GM21786 (cell line): ENCODE data around the gene NDE1.
A peak's percentile ranks its signal among the peaks of the same experiment; 100 is the strongest.
"Not testable (repeated sequence)": the region's sequence is repeated elsewhere in the genome, so short reads cannot be mapped to it uniquely, and the experiment has no call there.

Experiments
- ATAC-seq: cut with Tn5 transposase; IDR thresholded peaks from one replicate; pipeline ENCODE4 v1.9.1; 2021; ENCODE audit not compliant: unreplicated experiment

The NDE1 gene

DNA sequence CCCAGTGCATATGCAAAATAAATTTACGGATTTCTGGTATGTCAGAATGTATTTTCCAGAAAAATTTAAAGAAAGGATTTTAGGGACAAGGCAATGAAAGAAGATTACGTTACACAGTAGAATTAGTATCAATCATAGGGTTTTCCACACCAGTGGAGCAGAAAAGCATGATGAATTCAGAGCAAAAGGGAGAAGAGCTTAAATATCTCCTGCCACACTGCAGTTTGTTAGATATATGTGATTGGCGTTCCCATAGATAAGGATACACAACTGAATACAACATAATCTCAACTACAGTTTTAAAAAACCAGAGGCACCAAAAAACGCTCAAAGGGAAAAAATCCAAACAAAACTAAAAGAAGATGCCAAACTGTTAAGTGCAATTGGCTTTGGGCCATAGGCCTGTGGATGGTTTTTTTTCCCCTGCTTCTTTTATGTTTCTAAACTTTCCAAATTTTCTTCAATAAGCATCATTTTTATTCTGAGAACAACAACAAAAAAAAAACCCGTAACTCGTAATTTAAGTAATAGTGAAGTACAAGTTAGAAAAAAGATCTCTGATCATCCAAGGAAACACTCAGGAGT is 29.3 kb upstream of the NDE1 start:
- no peak for ATAC-seq

DNA sequence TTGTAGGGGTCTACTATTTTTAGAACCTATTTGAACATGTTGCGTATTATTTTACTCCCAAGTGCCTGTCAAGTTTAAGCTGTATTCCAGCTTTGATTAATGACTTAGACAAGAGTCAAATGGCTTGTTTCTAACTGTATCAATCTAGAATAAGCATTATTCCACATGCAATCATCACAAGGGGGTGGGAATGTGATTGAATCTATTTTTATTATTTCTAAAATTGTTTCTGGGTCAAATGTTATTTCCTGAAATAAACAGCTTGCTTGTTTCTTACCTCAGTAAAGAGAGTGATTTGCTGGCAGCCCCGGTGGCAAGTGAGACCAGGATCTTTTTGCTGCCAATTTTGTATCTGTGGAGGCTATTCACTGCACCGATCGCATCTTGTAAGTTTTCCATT is 28.6 kb upstream of the NDE1 start:
- ATAC-seq: no peak

DNA sequence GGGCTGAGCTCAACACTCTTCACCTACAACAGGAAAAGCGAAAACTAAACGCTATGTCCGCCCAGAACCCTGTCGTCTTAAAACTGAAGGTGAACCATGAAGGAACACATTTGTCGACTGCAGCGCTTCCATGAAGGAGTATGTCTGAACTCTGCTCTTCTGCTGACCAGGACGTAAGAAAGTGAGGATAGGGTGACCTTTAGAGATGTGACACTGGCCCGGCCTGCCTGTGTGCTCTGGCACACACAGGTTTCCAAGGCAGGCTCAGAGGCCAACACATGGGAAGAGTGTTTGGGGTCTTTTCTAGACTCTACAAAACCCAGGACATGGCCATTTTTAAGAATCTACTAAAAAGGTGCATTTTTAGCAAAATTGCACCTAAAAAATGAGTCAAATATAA is 28.2 kb upstream of the NDE1 start:
- ATAC-seq: no peak

DNA sequence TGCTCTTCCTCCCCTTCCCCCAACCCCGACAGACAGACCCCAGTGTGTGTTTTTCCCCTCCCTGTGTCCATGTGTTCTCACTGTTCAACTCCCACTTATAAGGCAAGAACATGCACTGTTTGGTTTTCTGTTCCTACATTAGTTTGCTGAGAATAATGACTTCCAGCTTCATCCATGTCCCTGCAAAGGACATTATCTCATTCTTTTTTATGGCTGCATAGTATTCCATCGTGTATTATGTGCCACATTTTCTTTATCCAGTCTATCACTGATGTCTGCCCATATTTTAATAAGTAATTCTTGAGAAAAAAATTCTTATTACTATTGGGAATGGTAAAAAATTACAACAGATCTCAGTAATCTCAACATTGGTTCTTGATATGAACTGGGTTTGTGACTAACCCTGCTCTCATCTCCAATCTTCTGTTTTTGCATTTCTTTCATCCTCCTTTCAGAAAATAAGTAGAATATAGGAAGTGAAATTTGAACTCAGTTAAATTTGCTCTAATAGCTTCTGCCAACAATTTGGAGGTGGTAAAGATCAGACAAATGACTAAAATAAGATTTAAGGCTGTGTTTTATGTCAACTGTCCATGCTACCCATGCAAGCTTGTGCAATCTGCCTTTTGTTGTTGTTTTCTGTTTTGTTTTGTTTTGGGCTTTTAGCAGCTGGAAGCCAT is 18.2 kb upstream of the NDE1 start:
- no peak for ATAC-seq

DNA sequence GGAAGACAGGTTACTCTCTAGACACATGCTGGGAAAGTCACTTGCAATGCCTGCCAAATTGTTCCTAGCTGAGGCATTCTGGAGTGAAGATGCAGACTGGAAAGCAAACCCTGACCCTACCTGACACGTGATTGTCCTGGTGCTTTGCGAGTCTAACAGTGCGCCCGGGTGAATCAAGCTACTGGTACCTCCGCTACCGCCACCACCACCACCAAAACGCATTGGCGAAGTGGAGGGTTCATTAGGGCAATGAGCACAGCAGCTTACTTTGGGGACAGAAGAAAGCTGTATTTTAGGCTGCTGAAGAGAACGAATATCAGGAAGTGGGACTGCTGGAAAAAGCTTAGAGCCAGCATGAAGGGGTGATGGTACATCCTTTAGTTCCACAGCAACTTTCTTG is 14.1 kb upstream of the NDE1 start:
- ATAC-seq: no peak

DNA sequence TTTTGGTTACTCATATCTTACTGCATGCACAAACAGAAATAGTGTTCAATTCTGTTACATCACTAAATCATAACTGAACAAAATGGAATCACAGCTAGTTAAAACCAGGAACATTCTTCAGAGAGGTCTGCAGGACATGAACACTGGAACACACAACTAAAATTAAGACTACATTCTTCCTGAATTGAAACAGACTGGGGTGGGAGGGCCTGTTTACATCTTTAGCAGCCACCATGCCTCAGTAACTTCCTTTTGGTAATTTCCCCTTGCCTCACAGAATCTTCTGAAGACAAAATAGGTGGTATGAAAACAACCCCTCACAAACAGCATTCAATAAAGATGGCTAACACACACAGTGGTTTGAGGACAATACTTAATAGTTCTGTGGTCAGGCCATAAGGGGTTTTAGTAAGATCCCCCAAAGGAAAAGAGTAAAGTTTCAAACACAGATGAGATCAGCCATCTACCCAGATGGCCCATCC is 13.6 kb upstream of the NDE1 start:
- peak; percentile 40 for ATAC-seq

DNA sequence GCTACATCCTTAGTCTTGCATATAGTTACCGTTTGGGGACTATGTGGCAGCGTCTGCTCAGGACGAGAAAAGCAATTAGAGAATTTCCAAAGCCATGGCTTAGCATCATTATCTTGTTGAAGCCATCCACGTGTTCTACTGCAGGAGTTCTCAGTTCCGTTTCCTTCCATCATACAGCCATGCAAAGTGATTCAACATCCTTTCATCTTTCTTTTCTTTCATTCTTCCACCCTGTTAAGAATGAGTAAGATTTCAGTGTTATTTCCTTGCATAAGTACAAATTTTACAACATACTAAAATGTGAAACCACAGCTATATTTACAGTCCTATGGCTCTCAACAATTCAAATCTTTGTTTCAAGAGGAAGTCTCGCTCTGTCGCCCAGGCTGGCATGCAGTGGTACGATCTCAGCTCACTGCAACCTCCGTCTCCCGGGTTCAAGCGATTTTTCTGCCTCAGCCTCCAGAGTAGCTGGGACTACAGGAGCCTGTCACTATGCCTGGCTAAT is 10.9 kb upstream of the NDE1 start:
- ATAC-seq: peak; percentile 17

DNA sequence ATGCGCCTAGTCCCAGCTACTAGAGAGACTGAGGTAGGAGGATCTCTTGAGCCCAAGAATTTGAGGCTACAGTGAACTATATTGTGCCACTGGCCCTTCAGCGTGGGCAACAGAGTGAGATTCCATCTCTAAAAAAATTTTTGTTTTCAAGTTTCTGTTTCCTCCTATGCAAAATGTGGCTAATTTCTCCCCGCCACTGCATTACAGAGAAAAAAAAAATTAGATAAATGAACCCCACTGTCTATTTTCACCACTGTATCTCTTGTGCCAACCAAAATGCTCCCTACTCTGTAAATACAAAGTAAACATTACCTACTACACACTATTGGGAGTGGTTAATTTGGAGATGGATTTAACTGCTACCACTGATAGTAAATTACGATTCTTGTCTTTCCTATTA is 9.1 kb upstream of the NDE1 start:
- no peak for ATAC-seq

DNA sequence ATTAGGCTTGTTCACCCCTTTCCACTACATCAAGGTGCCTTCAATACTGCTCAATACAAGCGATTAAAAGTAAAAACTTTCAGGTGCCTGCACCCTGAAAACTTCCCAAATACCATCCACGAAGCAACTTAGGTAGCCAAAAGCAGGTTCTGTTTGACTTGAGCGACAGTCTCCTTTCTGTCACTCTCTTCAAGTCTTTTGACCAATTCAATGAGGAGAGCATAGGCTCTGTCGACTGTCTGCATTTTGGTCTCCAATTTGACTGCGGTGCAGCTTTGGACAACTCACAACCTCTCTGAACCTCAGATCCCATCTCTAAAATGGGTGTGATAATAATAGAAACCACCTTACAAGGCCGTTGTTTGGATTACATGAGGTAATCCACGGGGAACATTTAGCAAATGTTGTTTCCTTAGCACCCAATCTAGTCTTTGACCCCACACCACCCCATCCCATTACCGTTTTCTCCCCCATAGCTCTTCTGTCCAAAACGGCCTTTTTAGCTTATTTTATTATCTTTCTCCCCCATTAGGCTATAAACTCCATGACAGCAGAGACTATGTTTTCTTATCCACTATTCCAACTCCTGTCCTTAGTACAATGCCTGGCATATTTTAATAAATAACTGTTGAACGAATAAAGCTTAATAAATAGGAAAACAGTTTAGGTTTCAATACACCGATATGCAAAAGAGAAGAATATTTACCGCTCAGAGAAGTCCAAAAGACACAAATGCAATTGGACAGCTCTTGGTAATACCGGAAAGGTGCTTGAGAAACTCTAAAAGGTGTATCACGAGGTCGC is 8.1 kb upstream of the NDE1 start:
- no peak for ATAC-seq

DNA sequence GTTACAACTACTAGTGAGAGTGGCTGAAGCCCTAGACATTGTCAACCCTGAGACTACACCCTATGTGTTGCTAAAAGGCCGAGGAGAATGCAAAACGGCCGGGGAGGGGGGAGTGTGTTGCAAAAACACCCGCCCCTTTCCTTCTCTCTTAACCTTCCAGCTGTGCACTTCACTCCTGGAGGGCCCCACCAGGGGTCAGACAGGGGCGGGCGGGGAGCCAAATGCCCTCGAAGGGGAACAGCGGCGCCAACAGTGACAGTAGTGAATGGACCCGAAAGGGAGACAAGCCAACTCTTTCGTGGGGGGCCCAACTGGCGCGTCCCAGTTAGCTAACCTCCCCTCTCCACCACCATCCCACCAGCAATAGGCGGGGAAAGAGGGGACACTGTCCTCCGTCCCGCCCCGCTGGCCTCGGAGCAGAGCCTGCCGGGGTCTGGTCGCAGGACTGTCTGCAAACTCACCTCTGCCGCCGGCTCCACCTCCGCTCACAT is 7.4 kb upstream of the NDE1 start:
- peak; percentile 62 for ATAC-seq

DNA sequence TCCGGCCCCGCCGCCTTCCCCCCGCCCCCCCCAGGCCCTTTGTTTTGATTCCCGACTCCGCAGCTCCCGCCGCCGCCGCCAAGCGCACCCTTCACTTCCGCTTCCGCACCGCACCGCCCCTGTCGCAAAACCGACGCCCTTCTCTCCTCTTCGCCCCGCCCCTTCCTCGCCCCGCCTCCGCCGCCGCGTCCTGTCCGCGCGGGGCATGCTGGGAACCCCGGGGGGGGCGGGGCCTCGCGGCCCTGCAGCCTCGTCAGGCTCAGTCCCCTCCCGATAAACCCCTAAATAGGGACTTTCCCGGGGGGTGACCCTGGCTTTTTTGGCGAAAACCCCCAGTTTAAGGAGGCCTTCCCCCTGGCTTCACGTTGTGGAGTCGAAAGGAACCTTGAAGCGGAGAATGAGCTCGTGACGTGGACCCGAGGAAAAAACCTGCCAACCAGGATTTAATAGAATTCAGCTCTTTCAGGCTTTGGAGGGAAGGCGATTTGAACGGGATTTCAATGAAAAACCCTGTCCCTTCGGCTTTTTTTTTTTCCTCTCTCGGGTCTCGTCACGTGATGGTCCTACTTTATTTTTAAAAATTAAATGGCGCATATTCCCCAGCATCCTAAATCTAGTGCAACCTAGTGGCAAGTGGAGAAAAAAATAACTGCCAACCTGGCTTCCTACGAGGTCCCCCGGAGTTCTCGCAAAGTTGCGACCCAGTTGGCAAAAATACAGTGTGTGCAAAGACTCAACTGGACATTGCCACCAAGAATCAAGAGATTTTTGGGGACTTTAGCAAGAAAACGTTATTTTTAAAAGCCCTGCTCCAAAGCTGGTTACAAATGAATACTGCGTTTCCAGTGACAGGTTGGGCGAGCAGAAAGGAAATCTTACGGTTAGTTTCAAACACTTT is 6.7 kb upstream of the NDE1 start, which contains the start of gene MARF1:
TSS of gene MARF1 (minus strand) at position 107 of the 898 bp plus-strand sequence. CDS start 3,921 bp downstream, outside the sequence.
- ATAC-seq: peak; percentile 25

DNA sequence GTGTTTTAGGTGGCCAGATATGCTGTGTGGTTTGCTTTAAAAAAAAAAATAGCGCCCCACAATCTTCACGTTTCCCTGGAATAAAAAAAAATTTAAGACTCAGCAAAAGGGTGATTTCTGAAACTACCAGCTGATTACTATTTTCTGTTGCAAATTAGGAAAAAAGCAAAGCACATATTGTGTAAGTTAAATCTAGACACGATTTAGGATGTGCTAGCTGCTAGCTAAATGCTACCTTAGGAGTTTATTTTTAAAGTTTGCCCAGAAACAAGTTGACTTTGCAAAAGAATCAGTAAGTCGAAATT is 6.1 kb upstream of the NDE1 start:
- no peak for ATAC-seq

DNA sequence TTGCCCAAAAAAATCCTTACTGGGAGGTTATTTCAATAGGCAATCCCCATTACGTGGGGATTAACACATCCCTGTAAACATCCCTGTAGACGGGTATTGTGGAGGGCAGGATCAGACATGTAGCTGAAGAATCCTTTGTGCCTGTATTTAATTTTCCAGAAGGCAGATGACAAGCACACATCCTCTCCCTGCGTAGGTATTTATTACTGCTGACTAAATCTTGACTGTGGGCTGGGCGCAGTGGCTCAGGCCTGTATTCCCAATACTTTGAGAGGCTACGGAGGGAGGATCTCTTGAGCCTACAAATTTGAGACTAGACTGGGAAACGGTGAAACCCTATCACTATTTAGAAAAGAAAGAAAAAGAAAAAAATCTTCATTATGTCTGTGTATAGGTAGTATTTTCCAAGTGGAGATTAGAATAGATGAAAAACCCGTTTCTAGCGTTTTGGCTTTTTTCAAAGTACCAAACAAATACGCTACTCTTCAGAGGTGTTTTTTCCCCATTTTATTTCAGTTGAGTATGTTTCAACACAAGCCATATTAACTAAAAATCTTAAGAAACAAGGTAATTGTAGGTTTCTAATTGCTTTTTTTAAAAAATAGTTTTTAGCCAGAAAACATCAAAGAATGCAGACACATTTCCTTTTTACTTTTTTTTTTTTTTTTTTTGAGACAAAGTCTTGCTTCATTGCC is 5.6 kb upstream of the NDE1 start:
- no peak for ATAC-seq

DNA sequence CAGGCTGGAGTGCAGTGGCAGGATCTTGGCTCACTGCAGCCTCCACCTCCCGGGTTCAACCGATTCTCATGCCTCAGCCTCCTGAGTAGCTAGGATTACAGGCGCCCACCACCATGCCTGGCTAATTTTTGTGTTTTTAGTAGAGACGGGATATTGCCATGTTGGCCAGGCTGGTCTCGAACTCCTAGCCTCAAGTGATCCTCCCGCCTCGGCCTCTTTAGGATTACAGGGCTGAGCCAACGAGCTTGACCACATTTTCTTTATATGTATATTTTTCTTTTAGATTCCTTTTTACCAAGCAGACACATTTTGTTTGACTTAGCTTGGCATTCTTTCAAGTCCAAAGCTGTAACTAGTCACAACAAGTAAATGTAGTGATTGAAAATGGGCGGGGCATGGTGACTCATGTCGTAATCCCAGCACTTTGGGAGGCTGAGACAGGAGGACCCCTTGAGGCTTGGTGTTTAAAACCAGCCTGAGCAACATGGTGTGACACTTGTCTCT is 5.0 kb upstream of the NDE1 start:
- not testable (repeated sequence) for ATAC-seq

DNA sequence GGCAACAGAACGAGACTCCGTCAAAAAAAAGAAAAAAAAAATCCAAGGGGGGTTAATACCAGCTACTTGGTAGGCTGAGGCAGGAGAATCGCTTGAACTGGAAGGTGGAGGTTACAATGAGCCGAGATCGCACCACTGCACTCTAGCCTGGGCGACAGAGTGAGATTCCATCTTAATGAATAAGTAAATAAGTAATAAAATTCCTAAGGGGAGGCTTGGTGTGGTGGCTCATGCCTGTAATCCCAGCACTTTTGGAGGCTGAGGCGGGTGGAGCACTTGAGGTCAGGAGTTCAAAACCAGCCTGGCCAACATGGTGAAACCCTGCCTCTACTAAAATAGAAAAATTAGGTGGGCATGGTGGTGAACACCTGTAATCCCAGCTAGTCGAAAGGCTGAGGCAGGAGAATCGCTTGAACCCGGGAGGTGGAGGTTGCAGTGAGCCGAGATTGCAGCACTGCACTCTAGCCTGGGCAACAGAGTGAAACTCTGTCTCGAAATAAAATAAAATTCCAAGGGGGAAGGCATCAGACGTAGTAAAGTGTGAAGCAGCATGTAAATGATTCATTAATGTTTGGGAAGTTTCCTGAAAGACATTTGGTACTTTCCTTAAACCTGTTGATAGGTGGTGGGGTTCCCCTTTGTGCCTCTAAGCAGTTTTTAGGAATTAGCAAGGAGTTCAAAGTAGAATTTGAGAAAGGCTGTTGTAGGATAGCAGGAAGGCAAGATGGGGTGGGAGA is 3.3 kb upstream of the NDE1 start:
- ATAC-seq: not testable (repeated sequence)

DNA sequence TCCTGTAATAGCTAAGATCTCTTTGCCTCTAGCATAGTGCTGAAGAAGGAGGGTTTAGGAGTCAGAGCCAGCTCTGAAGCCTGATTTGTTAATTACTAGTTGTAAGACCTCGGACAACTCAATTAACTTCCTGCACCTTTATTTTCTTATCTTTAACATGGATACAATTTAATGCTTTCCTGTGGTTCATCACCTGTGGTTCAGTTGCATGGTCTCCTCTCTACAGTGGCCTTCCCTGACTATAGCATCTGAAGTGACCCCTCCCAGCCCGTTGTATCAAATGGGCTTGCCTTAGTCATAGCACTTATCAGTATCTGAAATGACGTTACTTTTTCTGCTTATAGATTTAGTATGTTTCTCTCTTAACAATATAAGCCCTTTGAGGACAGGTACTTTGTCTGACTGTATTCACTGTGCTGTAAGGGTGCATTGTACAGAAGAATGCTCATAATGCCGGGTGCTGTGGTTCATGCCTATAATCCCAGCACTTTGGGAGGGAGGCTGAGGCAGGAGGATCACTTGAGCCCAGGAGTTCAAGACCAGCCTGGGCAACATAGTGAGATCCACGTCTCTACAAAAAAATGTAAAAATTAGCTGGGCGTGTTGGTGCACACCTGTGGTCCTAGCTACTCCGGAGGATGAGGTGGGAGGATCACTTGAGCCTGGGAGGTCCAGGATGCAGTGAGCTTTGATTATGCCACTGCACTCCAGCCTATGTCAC is 2.6 kb upstream of the NDE1 start:
- no peak for ATAC-seq

DNA sequence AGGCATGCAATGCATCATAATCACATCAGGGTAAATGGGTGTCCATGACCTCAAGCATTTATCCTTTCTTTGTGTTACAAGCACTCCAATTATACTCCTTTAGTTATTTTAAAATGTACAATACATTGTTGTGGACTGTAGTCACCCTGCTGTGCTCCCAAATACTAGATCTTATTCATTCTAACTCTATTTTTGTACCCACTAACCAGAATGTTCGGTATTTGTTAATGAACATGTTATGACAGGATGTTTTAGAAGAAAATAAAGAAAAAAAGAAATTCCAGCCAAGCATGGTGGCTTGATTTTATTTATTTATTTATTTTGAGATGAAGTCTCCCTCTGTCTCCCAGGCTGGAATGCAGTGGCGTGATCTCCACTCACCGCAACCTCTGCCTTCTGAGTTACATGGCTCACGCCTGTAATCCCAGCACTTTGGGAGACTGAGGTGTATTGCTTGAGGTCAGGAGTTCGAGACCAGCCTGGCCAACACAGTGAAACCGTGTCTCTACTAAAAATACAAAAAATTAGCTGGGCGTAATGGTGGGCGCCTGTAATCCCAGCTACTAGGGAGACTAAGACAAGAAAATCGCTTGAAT is 1.8 kb upstream of the NDE1 start:
- ATAC-seq: no peak

DNA sequence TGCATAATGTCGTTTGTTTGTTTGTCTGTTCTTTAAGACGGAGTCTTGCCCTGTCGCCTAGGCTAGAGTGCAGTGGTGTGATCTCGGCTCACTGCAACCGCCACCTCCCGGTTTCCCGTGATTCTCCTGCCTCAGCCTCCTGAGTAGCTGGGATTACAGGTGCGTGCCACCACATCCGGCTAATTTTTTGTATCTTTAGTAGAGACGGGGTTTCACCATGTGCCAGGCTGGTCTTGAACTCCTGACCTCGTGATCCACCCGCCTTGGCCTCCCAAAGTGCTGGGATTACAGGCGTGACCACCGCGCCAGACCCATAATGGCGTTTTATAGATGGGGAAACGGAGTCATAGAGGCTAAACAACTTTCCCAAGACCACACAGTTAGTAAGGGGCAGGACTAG is 734 bp upstream of the NDE1 start:
- not testable (repeated sequence) for ATAC-seq
